Astrocyte (in vitro differentiated cells and primary cell): Measurements from ENCODE around the gene PPM1N. TPM values are rescaled to one million over a fixed set of nuclear protein-coding genes. Genes with fewer than 3 reads are reported as not detected.

Experiments used
- DNase-seq: peaks from one replicate; pipeline ENCODE4 v3.0.0-alpha.2; 2010; ENCODE audit warnings: low read depth
- FAIRE-seq: peaks from 2 replicates; lab custom pipeline; 2011; peaks lifted over from hg19 to GRCh38; lab: Jason Lieb, UNC
- H2AFZ ChIP-seq: 2 replicates; pipeline ENCODE4 v1.6.0; 2012; ENCODE audit warnings: low read depth, low read length, inconsistent platforms
- H3K27ac ChIP-seq: 2 replicates; pipeline ENCODE4 v1.5.1; 2011; ENCODE audit warnings: low read depth, low read length, inconsistent platforms
- H3K27me3 ChIP-seq: 2 replicates; pipeline ENCODE4 v1.6.0; 2011; ENCODE audit warnings: low read length, inconsistent platforms; ENCODE audit not compliant: insufficient read depth
- H3K36me3 ChIP-seq: 2 replicates; pipeline ENCODE4 v1.5.1; 2011; ENCODE audit warnings: low read length, inconsistent platforms; ENCODE audit not compliant: insufficient read depth
- H3K4me1 ChIP-seq: 2 replicates; pipeline ENCODE4 v1.5.1; 2011; ENCODE audit warnings: low read length, inconsistent platforms; ENCODE audit not compliant: insufficient read depth
- H3K4me2 ChIP-seq: 2 replicates; pipeline ENCODE4 v1.6.0; 2012; ENCODE audit warnings: low read length, inconsistent platforms
- H3K4me3 ChIP-seq: 2 replicates; pipeline ENCODE4 v1.5.1; 2011; ENCODE audit warnings: low read depth, mild to moderate bottlenecking, low read length, inconsistent platforms; ENCODE audit not compliant: insufficient read depth
- H3K79me2 ChIP-seq: 2 replicates; pipeline ENCODE4 v1.6.0; 2012; ENCODE audit warnings: mild to moderate bottlenecking, low read length, inconsistent platforms; ENCODE audit not compliant: insufficient read depth
- H3K9ac ChIP-seq: 2 replicates; pipeline ENCODE4 v1.6.0; 2012; ENCODE audit warnings: mild to moderate bottlenecking, low read length, inconsistent platforms
- H3K9me3 ChIP-seq: 2 replicates; pipeline ENCODE4 v1.5.1; 2012; ENCODE audit warnings: low read depth, mild to moderate bottlenecking, low read length, inconsistent platforms; ENCODE audit not compliant: insufficient read depth
- H4K20me1 ChIP-seq: 2 replicates; pipeline ENCODE4 v1.6.0; 2012; ENCODE audit warnings: low read length, inconsistent platforms; ENCODE audit not compliant: insufficient read depth
- H3K27ac Mint-ChIP-seq: one replicate; pipeline ENCODE4 v1.8.0; 2021; ENCODE audit warnings: mild to moderate bottlenecking, mixed read lengths; ENCODE audit not compliant: unreplicated experiment
- H3K27me3 Mint-ChIP-seq: one replicate; pipeline ENCODE4 v1.8.0; 2021; ENCODE audit warnings: low read depth, mixed read lengths; ENCODE audit not compliant: unreplicated experiment
- H3K36me3 Mint-ChIP-seq: one replicate; pipeline ENCODE4 v1.8.0; 2021; ENCODE audit warnings: low read depth, mixed read lengths; ENCODE audit not compliant: unreplicated experiment
- H3K4me1 Mint-ChIP-seq: one replicate; pipeline ENCODE4 v1.8.0; 2021; ENCODE audit warnings: low read depth, mixed read lengths; ENCODE audit not compliant: unreplicated experiment
- H3K4me3 Mint-ChIP-seq: one replicate; pipeline ENCODE4 v1.8.0; 2021; ENCODE audit warnings: mild to moderate bottlenecking, moderate library complexity, mixed read lengths; ENCODE audit not compliant: unreplicated experiment
- H3K9me3 Mint-ChIP-seq: one replicate; pipeline ENCODE4 v1.8.0; 2021; ENCODE audit warnings: mild to moderate bottlenecking, mixed read lengths; ENCODE audit not compliant: unreplicated experiment
- CTCF ChIP-seq: IDR thresholded peaks from 2 replicates; pipeline ENCODE4 v1.5.1; 2011; ENCODE audit warnings: low read depth, mild to moderate bottlenecking, inconsistent platforms, low read length, moderate library complexity; ENCODE audit not compliant: insufficient read depth
- EZH2 ChIP-seq: IDR thresholded peaks from 2 replicates; pipeline ENCODE4 v1.6.1; 2012; ENCODE audit warnings: mild to moderate bottlenecking, low read length, inconsistent platforms; ENCODE audit not compliant: insufficient read depth
- total RNA-seq: library from RNA; stranded (reverse); gene quantifications from 2 replicates; pipeline ENCODE4 v1.2.1, GENCODE V29; 2021

The PPM1N gene
- total RNA-seq, 1 donor from 2014 or later = 1.3 TPM

- no peaks in the 10 kb centered on the region for H3K79me2 ChIP-seq
- no peaks in the 10 kb centered on the region for H3K27me3 ChIP-seq
- peak overlapping the region; percentile 30 for H3K4me3 ChIP-seq
- DNase-seq (peak; percentile 99), FAIRE-seq (peak; percentile 5)
- H3K27me3 Mint-ChIP-seq = no peaks in the 10 kb centered on the region
- TF ChIP-seq EZH2 = no peak
- no peak for TF ChIP-seq CTCF
- H3K4me3 Mint-ChIP-seq = peak overlapping the region; percentile 50
- peaks cover 31% of the 10 kb centered on the region for H3K4me1 ChIP-seq
- peaks cover 8% of the 10 kb centered on the region for H3K4me1 Mint-ChIP-seq
- no peaks in the 10 kb centered on the region for H3K9me3 Mint-ChIP-seq
- H2AFZ ChIP-seq = no peak overlapping the region
- H3K36me3 ChIP-seq = no peaks in the 10 kb centered on the region
- peak overlapping the region; percentile 99 for H3K27ac Mint-ChIP-seq
- no peaks in the 10 kb centered on the region for H4K20me1 ChIP-seq
- H3K27ac ChIP-seq = peak overlapping the region; percentile 98
- H3K9ac ChIP-seq = peak overlapping the region; percentile 87
- H3K9me3 ChIP-seq = no peaks in the 10 kb centered on the region
- H3K4me2 ChIP-seq = peak overlapping the region; percentile 74
- H3K36me3 Mint-ChIP-seq = no peaks in the 10 kb centered on the region
Measured at GRCh38 chr19:45455707-45456499, 42.3 kb upstream of the PPM1N start.

- no peak for DNase-seq
- peak overlapping the region; percentile 87 for H3K9ac ChIP-seq
- peaks cover 8% of the 10 kb centered on the region for H3K4me1 Mint-ChIP-seq
Measured at GRCh38 chr19:45456500-45456815, 41.8 kb upstream of the PPM1N start.

More at GRCh38 chr19:45456500-45456815, 41.8 kb upstream of the PPM1N start:
- Histone ChIP-seq H3K4me3 (peak overlapping the region; percentile 30), H3K36me3 (no peaks in the 10 kb centered on the region), H3K27ac (peak overlapping the region; percentile 98), H3K4me1 (peaks cover 26% of the 10 kb centered on the region), H3K9me3 (no peaks in the 10 kb centered on the region), H2AFZ (no peak overlapping the region), H3K79me2 (no peaks in the 10 kb centered on the region), H3K27me3 (no peaks in the 10 kb centered on the region), H3K4me2 (peak overlapping the region; percentile 74), H4K20me1 (no peaks in the 10 kb centered on the region)
- H3K4me3 Mint-ChIP-seq = peak overlapping the region; percentile 60
- H3K36me3 Mint-ChIP-seq = no peaks in the 10 kb centered on the region
- no peak for FAIRE-seq
- TF ChIP-seq EZH2 = no peak
- no peak for TF ChIP-seq CTCF
- H3K9me3 Mint-ChIP-seq = no peaks in the 10 kb centered on the region
- peak overlapping the region; percentile 99 for H3K27ac Mint-ChIP-seq
- H3K27me3 Mint-ChIP-seq = no peaks in the 10 kb centered on the region
